Neural cell (in vitro differentiated cells): ENCODE measurements around the gene KLHL17.

ENCODE experiments used
- CTCF ChIP-seq: fragments of 450-650 bp; IDR thresholded peaks from 2 replicates; pipeline ENCODE4 v1.5.1; 2014; ENCODE audit warnings: antibody characterized with exemption, mild to moderate bottlenecking, moderate library complexity; ENCODE audit not compliant: poor library complexity, severe bottlenecking
- EP300 ChIP-seq: fragments of 450-650 bp; conservative IDR thresholded peaks from 2 replicates; pipeline ENCODE4 v1.6.1; 2014; ENCODE audit warnings: antibody characterized with exemption, mild to moderate bottlenecking, moderate library complexity; ENCODE audit not compliant: poor library complexity, severe bottlenecking
- EZH2 ChIP-seq: fragments of 200-600, 300-800 bp; shearing (Covaris generic), sonication (generic); IDR thresholded peaks from 2 replicates; pipeline ENCODE4 v1.6.1; 2014; ENCODE audit warnings: antibody characterized with exemption, low read length, borderline replicate concordance, mild to moderate bottlenecking; ENCODE audit not compliant: insufficient read depth, poor library complexity, severe bottlenecking
- MXI1 ChIP-seq: fragments of 450-650 bp; conservative IDR thresholded peaks from 2 replicates; pipeline ENCODE4 v1.6.1; 2014; ENCODE audit warnings: antibody characterized with exemption, mild to moderate bottlenecking; ENCODE audit not compliant: poor library complexity, severe bottlenecking
- POLR2AphosphoS5 ChIP-seq: IDR thresholded peaks from 2 replicates; pipeline ENCODE4 v1.6.1; 2012
- RAD21 ChIP-seq: fragments of 450-650 bp; conservative IDR thresholded peaks from 2 replicates; pipeline ENCODE4 v1.6.1; 2014; ENCODE audit warnings: antibody characterized with exemption, mild to moderate bottlenecking, moderate library complexity
- REST ChIP-seq: IDR thresholded peaks from 2 replicates; pipeline ENCODE4 v1.6.1; 2012; ENCODE audit warnings: borderline replicate concordance
- SMC3 ChIP-seq: fragments of 450-650 bp; conservative IDR thresholded peaks from 2 replicates; pipeline ENCODE4 v1.6.1; 2014; ENCODE audit warnings: antibody characterized with exemption, mild to moderate bottlenecking, moderate library complexity; ENCODE audit not compliant: poor library complexity

GRCh38 chr1:978069-978834, 17.9 kb downstream of the KLHL17 start:
- TF ChIP-seq REST: no peak
- no peak for TF ChIP-seq EZH2
- no peak for TF ChIP-seq CTCF
- TF ChIP-seq POLR2AphosphoS5: no peak
- no peak for TF ChIP-seq EP300
- no peak for TF ChIP-seq RAD21
- no peak for TF ChIP-seq SMC3
- TF ChIP-seq MXI1: no peak
